HEK293 (cell line): Measurements from ENCODE around the gene SERTAD1.

Experiments used
- CTCF ChIA-PET: fragments of 350-600 bp; formaldehyde crosslinking; extraction: SDS; loops from one replicate; lab custom pipeline; 2021; ENCODE audit warnings: antibody characterized with exemption; lab: Yijun Ruan, JAX
- POLR2A ChIA-PET: fragments of 300-600 bp; formaldehyde crosslinking; extraction: SDS; loops from one replicate; lab custom pipeline; 2020; ENCODE audit warnings: antibody characterized with exemption, inconsistent platforms; lab: Yijun Ruan, JAX
- H3K27ac ChIP-seq: fragments of 200-500 bp; sonication (Bioruptor generic); 2 replicates; pipeline ENCODE4 v1.5.1; 2014; ENCODE audit warnings: low read depth, low read length, control low read depth, inconsistent platforms; ENCODE audit errors: extremely low read depth
- H3K36me3 ChIP-seq, 2 experiments: fragments of 200-500 bp in 1 of 2; sonication (Bioruptor generic) in 1 of 2; 1 replicate in 1 of 2; 2 replicates in 1 of 2; pipeline ENCODE4 v1.5.1; 2014 to 2017; ENCODE audit warnings: inconsistent platforms in 2 of 2, low read length in 2 of 2; ENCODE audit not compliant: control insufficient read depth in 2 of 2, insufficient read depth in 1 of 2
- H3K4me1 ChIP-seq: fragments of 200-500 bp; sonication (Bioruptor generic); 2 replicates; pipeline ENCODE4 v1.5.1; 2014; ENCODE audit warnings: mild to moderate bottlenecking, low read length, inconsistent platforms; ENCODE audit not compliant: control insufficient read depth, insufficient read depth
- H3K4me3 ChIP-seq: 2 replicates; pipeline ENCODE4 v1.5.1; 2011; ENCODE audit warnings: low read depth, mild to moderate bottlenecking, control low read depth, low read length, moderate library complexity
- H3K9me3 ChIP-seq: fragments of 200-500 bp; sonication (Bioruptor generic); 2 replicates; pipeline ENCODE4 v1.5.1; 2014; ENCODE audit warnings: low read depth, low read length, inconsistent platforms; ENCODE audit not compliant: control insufficient read depth, insufficient read depth
- GLIS1 ChIP-seq: fragments of 450-650 bp; formaldehyde crosslinking; IDR thresholded peaks from 2 replicates; pipeline ENCODE4 v1.5.1; 2016; ENCODE audit warnings: missing biosample characterization, missing genetic modification characterization
- KLF9 ChIP-seq: fragments of 450-650 bp; formaldehyde crosslinking; IDR thresholded peaks from 2 replicates; pipeline ENCODE4 v1.5.1; 2016; ENCODE audit warnings: missing biosample characterization, missing genetic modification characterization, low read depth
- OVOL3 ChIP-seq: fragments of 450-650 bp; formaldehyde crosslinking; IDR thresholded peaks from 2 replicates; pipeline ENCODE4 v1.5.1; 2016; ENCODE audit warnings: missing biosample characterization, missing genetic modification characterization
- TCF7L2 ChIP-seq: IDR thresholded peaks from 2 replicates; pipeline ENCODE4 v1.6.1; 2011; ENCODE audit warnings: low read depth, mild to moderate bottlenecking, inconsistent platforms, low read length, moderate library complexity, borderline replicate concordance
- ZFP41 ChIP-seq: fragments of 450-650 bp; formaldehyde crosslinking; IDR thresholded peaks from 2 replicates; pipeline ENCODE4 v1.5.1; 2016; ENCODE audit warnings: missing biosample characterization, missing genetic modification characterization, borderline replicate concordance
- ZNF302 ChIP-seq: fragments of 450-650 bp; formaldehyde crosslinking; IDR thresholded peaks from 2 replicates; pipeline ENCODE4 v1.5.1; 2016; ENCODE audit warnings: missing biosample characterization, missing genetic modification characterization, low read depth
- ZNF311 ChIP-seq: fragments of 450-650 bp; formaldehyde crosslinking; IDR thresholded peaks from 2 replicates; pipeline ENCODE4 v1.5.1; 2017; ENCODE audit warnings: missing biosample characterization, missing genetic modification characterization, borderline replicate concordance
- ZSCAN16 ChIP-seq: fragments of 450-650 bp; formaldehyde crosslinking; IDR thresholded peaks from 2 replicates; pipeline ENCODE4 v1.5.1; 2016; ENCODE audit warnings: missing biosample characterization, missing genetic modification characterization
- TF ChIP-seq, protein P1 (sequence below): fragments of 450-650 bp; formaldehyde crosslinking; IDR thresholded peaks from 2 replicates; pipeline ENCODE4 v1.5.0; 2017; ENCODE audit warnings: missing biosample characterization, missing genetic modification characterization, borderline replicate concordance
- TF ChIP-seq, protein P2 (sequence below): fragments of 450-650 bp; IDR thresholded peaks from 2 replicates; pipeline ENCODE4 v1.5.1; 2018; ENCODE audit warnings: missing biosample characterization, mild to moderate bottlenecking, missing genetic modification characterization
- TF ChIP-seq, protein P3 (sequence below): fragments of 450-650 bp; formaldehyde crosslinking; IDR thresholded peaks from 2 replicates; pipeline ENCODE4 v1.5.1; 2016; ENCODE audit warnings: missing biosample characterization, missing genetic modification characterization
- TF ChIP-seq, protein P4 (sequence below): fragments of 450-650 bp; formaldehyde crosslinking; IDR thresholded peaks from 2 replicates; pipeline ENCODE4; 2016; ENCODE audit warnings: missing biosample characterization, missing genetic modification characterization
- TF ChIP-seq, protein P5 (sequence below): fragments of 450-650 bp; formaldehyde crosslinking; IDR thresholded peaks from 2 replicates; pipeline ENCODE4 v1.5.1; 2016; ENCODE audit warnings: missing biosample characterization, missing genetic modification characterization
- TF ChIP-seq, protein P6 (sequence below): sonication (generic); formaldehyde crosslinking; IDR thresholded peaks from 2 replicates; pipeline ENCODE4 v1.8.1; 2022; ENCODE audit warnings: mild to moderate bottlenecking, moderate library complexity, missing genetic modification reagents
- TF ChIP-seq, protein P7 (sequence below): fragments of 450-650 bp; formaldehyde crosslinking; IDR thresholded peaks from 2 replicates; pipeline ENCODE4 v1.5.1; 2016; ENCODE audit warnings: missing biosample characterization, missing genetic modification characterization, low read depth

SERTAD1 gene

DNA sequence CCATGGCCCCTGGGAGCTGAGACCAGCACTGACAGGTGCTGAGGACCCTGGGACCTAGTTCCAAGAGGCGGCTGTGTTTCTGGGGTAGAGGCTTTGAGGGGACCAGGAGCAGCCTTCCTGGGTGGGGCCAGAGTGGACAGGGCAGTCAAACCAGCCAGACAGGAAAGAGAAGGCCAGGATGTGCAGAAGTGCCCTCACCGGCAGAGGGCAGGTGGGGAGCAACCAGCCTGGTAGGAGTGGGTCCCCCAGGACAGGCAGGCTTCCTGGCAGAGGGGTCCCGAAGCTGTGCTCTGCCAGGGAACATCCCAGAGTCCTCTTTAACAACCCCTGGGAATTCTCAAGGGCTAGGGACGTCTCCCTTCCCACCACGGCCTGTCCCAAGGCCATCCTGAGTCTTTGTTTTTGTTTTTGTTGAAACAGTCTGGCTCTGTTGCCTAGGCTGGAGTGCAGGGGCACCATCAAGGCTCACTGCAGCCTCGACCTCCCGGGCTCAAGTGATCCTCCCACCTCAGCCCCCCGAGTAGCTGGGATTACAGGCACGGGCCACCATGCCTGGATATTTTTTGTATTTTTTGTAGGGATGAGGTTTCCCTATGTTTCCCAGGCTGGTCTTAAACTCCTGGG is 32.8 kb downstream of the SERTAD1 start:
- 0 out of 2 replicates have a peak overlapping the region, but pooled peaks have one; percentile 16 for H3K27ac ChIP-seq
- ChIA-PET CTCF (interaction anchor here (0.6 to 0.7 kb wide), 2 partner anchors 76 to 104 kb away, joined by 3 to 7 read pairs; no protein-coding TSS in a partner anchor), POLR2A (no interaction called here)
- H3K9me3 ChIP-seq = no peaks in the 10 kb centered on the region
- H3K4me1 ChIP-seq = no peaks in the 10 kb centered on the region
- no peak overlapping the region for H3K4me3 ChIP-seq
- no peaks in the 10 kb centered on the region; a peak in 1 of 3 replicates for H3K36me3 ChIP-seq
- TF ChIP-seq, protein P1, sequence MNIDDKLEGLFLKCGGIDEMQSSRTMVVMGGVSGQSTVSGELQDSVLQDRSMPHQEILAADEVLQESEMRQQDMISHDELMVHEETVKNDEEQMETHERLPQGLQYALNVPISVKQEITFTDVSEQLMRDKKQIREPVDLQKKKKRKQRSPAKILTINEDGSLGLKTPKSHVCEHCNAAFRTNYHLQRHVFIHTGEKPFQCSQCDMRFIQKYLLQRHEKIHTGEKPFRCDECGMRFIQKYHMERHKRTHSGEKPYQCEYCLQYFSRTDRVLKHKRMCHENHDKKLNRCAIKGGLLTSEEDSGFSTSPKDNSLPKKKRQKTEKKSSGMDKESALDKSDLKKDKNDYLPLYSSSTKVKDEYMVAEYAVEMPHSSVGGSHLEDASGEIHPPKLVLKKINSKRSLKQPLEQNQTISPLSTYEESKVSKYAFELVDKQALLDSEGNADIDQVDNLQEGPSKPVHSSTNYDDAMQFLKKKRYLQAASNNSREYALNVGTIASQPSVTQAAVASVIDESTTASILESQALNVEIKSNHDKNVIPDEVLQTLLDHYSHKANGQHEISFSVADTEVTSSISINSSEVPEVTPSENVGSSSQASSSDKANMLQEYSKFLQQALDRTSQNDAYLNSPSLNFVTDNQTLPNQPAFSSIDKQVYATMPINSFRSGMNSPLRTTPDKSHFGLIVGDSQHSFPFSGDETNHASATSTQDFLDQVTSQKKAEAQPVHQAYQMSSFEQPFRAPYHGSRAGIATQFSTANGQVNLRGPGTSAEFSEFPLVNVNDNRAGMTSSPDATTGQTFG (tag by site-specific recombination) = no peak
- no peak for TF ChIP-seq ZSCAN16 (tag by site-specific recombination)
- TF ChIP-seq ZFP41 = no peak
- no peak for TF ChIP-seq ZNF311 (tag by site-specific recombination)
- TF ChIP-seq OVOL3 = no peak
- TF ChIP-seq, protein P2, sequence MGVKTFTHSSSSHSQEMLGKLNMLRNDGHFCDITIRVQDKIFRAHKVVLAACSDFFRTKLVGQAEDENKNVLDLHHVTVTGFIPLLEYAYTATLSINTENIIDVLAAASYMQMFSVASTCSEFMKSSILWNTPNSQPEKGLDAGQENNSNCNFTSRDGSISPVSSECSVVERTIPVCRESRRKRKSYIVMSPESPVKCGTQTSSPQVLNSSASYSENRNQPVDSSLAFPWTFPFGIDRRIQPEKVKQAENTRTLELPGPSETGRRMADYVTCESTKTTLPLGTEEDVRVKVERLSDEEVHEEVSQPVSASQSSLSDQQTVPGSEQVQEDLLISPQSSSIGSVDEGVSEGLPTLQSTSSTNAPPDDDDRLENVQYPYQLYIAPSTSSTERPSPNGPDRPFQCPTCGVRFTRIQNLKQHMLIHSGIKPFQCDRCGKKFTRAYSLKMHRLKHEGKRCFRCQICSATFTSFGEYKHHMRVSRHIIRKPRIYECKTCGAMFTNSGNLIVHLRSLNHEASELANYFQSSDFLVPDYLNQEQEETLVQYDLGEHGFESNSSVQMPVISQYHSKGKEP (tag by site-specific recombination) = no peak
- TF ChIP-seq, protein P3, sequence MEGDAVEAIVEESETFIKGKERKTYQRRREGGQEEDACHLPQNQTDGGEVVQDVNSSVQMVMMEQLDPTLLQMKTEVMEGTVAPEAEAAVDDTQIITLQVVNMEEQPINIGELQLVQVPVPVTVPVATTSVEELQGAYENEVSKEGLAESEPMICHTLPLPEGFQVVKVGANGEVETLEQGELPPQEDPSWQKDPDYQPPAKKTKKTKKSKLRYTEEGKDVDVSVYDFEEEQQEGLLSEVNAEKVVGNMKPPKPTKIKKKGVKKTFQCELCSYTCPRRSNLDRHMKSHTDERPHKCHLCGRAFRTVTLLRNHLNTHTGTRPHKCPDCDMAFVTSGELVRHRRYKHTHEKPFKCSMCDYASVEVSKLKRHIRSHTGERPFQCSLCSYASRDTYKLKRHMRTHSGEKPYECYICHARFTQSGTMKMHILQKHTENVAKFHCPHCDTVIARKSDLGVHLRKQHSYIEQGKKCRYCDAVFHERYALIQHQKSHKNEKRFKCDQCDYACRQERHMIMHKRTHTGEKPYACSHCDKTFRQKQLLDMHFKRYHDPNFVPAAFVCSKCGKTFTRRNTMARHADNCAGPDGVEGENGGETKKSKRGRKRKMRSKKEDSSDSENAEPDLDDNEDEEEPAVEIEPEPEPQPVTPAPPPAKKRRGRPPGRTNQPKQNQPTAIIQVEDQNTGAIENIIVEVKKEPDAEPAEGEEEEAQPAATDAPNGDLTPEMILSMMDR = peak; percentile 65
- no peak for TF ChIP-seq TCF7L2
- peak; percentile 13; the same call in 1 of the 2 replicates for TF ChIP-seq GLIS1 (tag by site-specific recombination)
- no peak for TF ChIP-seq KLF9 (tag by site-specific recombination)
- no peak for TF ChIP-seq ZNF302 (tag by site-specific recombination)
- TF ChIP-seq, protein P4, sequence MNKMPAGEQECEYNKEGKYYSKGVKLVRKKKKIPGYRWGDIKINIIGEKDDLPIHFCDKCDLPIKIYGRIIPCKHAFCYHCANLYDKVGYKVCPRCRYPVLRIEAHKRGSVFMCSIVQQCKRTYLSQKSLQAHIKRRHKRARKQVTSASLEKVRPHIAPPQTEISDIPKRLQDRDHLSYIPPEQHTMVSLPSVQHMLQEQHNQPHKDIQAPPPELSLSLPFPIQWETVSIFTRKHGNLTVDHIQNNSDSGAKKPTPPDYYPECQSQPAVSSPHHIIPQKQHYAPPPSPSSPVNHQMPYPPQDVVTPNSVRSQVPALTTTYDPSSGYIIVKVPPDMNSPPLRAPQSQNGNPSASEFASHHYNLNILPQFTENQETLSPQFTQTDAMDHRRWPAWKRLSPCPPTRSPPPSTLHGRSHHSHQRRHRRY (tag by site-specific recombination) = no peak
- TF ChIP-seq, protein P5, sequence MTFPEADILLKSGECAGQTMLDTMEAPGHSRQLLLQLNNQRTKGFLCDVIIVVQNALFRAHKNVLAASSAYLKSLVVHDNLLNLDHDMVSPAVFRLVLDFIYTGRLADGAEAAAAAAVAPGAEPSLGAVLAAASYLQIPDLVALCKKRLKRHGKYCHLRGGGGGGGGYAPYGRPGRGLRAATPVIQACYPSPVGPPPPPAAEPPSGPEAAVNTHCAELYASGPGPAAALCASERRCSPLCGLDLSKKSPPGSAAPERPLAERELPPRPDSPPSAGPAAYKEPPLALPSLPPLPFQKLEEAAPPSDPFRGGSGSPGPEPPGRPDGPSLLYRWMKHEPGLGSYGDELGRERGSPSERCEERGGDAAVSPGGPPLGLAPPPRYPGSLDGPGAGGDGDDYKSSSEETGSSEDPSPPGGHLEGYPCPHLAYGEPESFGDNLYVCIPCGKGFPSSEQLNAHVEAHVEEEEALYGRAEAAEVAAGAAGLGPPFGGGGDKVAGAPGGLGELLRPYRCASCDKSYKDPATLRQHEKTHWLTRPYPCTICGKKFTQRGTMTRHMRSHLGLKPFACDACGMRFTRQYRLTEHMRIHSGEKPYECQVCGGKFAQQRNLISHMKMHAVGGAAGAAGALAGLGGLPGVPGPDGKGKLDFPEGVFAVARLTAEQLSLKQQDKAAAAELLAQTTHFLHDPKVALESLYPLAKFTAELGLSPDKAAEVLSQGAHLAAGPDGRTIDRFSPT (tag by site-specific recombination) = 0 out of 2 replicates have a peak, but pooled peaks have one; percentile 14
- TF ChIP-seq, protein P6, sequence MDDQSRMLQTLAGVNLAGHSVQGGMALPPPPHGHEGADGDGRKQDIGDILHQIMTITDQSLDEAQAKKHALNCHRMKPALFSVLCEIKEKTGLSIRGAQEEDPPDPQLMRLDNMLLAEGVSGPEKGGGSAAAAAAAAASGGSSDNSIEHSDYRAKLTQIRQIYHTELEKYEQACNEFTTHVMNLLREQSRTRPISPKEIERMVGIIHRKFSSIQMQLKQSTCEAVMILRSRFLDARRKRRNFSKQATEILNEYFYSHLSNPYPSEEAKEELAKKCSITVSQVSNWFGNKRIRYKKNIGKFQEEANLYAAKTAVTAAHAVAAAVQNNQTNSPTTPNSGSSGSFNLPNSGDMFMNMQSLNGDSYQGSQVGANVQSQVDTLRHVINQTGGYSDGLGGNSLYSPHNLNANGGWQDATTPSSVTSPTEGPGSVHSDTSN = no peak
- TF ChIP-seq, protein P7, sequence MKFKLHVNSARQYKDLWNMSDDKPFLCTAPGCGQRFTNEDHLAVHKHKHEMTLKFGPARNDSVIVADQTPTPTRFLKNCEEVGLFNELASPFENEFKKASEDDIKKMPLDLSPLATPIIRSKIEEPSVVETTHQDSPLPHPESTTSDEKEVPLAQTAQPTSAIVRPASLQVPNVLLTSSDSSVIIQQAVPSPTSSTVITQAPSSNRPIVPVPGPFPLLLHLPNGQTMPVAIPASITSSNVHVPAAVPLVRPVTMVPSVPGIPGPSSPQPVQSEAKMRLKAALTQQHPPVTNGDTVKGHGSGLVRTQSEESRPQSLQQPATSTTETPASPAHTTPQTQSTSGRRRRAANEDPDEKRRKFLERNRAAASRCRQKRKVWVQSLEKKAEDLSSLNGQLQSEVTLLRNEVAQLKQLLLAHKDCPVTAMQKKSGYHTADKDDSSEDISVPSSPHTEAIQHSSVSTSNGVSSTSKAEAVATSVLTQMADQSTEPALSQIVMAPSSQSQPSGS (tag by site-specific recombination) = no peak
